Measurements from ENCODE around the gene CALD1.

DNA sequence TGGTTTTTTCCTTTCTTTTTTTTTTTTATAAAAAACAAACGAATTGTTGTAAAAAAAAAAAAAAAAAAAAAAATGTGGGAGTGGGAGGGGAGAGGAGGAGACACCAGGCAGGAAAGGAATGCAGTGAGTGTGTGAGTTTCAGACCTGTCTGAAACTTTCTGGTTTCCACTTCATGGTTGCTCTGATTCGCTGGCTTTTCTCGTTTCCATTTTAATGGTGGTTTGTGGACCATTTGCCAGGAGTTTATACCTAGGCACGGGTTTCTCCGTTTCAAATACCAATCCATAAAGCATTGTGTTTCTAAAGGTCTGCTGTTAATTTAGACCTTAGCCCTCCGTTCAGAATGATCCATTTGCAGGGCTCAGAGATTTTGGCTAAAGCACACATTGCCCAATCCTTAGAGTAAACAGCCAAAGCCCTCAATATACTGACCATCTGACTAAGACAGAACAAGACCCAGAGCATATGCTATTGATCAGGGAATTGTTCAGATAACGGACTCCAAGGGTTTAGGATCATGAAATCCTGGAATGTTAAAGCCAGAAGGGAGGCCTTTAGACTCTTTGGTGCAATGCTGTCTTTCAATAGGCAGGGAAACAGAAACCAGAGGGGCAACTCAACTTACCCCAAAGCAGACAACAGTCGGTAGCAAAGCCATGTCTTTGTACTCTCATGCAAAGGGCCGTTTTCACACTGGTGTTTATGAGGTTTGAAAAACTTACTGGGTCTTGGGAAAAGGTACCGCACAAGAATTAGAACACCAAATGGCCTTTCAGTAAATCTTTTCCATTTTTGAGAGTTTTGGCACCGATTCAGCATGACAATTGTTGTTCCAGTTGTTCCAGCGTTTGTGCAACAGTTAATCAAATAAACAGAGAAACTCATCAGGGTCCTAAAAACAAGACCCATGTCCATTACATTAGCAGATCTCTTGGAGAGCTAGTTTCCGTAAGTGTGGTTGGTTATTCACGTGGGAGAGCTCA is 112.6 kb downstream of the CALD1 start:
- TF ChIP-seq ESRRG (CRISPR knock-in tag; IDR thresholded peaks at IDR 0.05) (no peak), ZFP30 (CRISPR knock-in tag; IDR thresholded peaks at IDR 0.05) (no peak), TSHZ2 (CRISPR knock-in tag; IDR thresholded peaks at IDR 0.05) (no peak)
- TF ChIP-seq, protein P1, sequence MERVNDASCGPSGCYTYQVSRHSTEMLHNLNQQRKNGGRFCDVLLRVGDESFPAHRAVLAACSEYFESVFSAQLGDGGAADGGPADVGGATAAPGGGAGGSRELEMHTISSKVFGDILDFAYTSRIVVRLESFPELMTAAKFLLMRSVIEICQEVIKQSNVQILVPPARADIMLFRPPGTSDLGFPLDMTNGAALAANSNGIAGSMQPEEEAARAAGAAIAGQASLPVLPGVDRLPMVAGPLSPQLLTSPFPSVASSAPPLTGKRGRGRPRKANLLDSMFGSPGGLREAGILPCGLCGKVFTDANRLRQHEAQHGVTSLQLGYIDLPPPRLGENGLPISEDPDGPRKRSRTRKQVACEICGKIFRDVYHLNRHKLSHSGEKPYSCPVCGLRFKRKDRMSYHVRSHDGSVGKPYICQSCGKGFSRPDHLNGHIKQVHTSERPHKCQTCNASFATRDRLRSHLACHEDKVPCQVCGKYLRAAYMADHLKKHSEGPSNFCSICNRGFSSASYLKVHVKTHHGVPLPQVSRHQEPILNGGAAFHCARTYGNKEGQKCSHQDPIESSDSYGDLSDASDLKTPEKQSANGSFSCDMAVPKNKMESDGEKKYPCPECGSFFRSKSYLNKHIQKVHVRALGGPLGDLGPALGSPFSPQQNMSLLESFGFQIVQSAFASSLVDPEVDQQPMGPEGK (CRISPR knock-in tag; IDR thresholded peaks at IDR 0.05; ENCODE audit: borderline replicate concordance): no peak

All from SK-N-SH treated with all-trans-retinoic acid at 6 μM for 48 hours (cell line).